Stimulated activated CD8-positive, alpha-beta memory T cell treated with anti-CD3 and anti-CD28 coated beads, Interleukin-2, amount 100 ng/mL, for 48 hours (primary cell): ENCODE data around the gene LCK.
A peak's percentile ranks its signal among the peaks of the same experiment; 100 is the strongest.

Experiments
- DNase-seq, 2 donors: peaks; one replicate each; pipeline ENCODE4 v3.0.0-alpha.2; 2020; ENCODE audit warnings: low read depth in 2 of 2

The LCK gene

GRCh38 chr1:32250893-32251716, at the start of gene LCK:
TSS of gene LCK (plus strand) at chr1:32251265. CDS start at chr1:32274330, 23,065 bp downstream.
- DNase-seq, result peak; percentile 66 to 70

- no peak for DNase-seq
These were observed 46.1 kb upstream of the LCK start for GRCh38 chr1:32204943-32205361.

- peak; percentile 79 to 81 for DNase-seq
These were observed 45.4 kb upstream of the LCK start, which contains the start of gene IQCC for GRCh38 chr1:32205401-32206370. TSS of gene IQCC (plus strand) at chr1:32205671. CDS start at chr1:32205682, 11 bp downstream.

GRCh38 chr1:32208469-32208868, 42.6 kb upstream of the LCK start:
- DNase-seq, result no peak

GRCh38 chr1:32208891-32209328, 42.2 kb upstream of the LCK start, which contains the start of gene DCDC2B:
TSS of gene DCDC2B (plus strand) at chr1:32209089. CDS start at chr1:32209094, 5 bp downstream.
- DNase-seq, result no peak

GRCh38 chr1:32215629-32216480, 35.2 kb upstream of the LCK start:
- DNase-seq, result no peak

- no peak for DNase-seq
These were observed 34.5 kb upstream of the LCK start for GRCh38 chr1:32216566-32216965.

GRCh38 chr1:32219022-32219421, 32.0 kb upstream of the LCK start:
- no peak for DNase-seq

GRCh38 chr1:32220746-32221580, 30.1 kb upstream of the LCK start:
- no peak for DNase-seq

- DNase-seq, result no peak
These were observed 29.5 kb upstream of the LCK start for GRCh38 chr1:32221581-32221979.

GRCh38 chr1:32221980-32222755, 28.9 kb upstream of the LCK start, which contains the start of the genes EIF3I and TMEM234:
TSS of gene EIF3I (plus strand) at chr1:32222407. CDS start at chr1:32222442, 35 bp downstream.
TSS of gene TMEM234 (minus strand) at chr1:32222353. CDS start at chr1:32222322, 31 bp downstream.
- DNase-seq, result peak; percentile 81 to 88

GRCh38 chr1:32223683-32224082, 27.4 kb upstream of the LCK start:
- DNase-seq, result no peak

GRCh38 chr1:32224285-32224684, 26.8 kb upstream of the LCK start:
- no peak for DNase-seq

- DNase-seq, result no peak
These were observed 22.3 kb upstream of the LCK start for GRCh38 chr1:32228771-32229170.

- no peak for DNase-seq
These were observed 19.1 kb upstream of the LCK start for GRCh38 chr1:32231843-32232432.

- DNase-seq, result no peak
These were observed 18.3 kb upstream of the LCK start for GRCh38 chr1:32232558-32233304.

GRCh38 chr1:32234792-32235191, 16.3 kb upstream of the LCK start:
- DNase-seq, result no peak

GRCh38 chr1:32239337-32239736, 11.7 kb upstream of the LCK start:
- DNase-seq, result no peak
